Fibroblast of gingiva (primary cell): ENCODE results near the gene ART3.
"Not testable (repeated sequence)": the region's sequence is repeated elsewhere in the genome, so short reads cannot be mapped to it uniquely, and the experiment has no call there.

Source experiments
- DNase-seq: peaks from one replicate; pipeline ENCODE4 v3.0.0-alpha.2; 2011; ENCODE audit warnings: low read depth

ART3 gene, protein sequence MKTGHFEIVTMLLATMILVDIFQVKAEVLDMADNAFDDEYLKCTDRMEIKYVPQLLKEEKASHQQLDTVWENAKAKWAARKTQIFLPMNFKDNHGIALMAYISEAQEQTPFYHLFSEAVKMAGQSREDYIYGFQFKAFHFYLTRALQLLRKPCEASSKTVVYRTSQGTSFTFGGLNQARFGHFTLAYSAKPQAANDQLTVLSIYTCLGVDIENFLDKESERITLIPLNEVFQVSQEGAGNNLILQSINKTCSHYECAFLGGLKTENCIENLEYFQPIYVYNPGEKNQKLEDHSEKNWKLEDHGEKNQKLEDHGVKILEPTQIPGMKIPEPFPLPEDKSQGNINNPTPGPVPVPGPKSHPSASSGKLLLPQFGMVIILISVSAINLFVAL

DNA sequence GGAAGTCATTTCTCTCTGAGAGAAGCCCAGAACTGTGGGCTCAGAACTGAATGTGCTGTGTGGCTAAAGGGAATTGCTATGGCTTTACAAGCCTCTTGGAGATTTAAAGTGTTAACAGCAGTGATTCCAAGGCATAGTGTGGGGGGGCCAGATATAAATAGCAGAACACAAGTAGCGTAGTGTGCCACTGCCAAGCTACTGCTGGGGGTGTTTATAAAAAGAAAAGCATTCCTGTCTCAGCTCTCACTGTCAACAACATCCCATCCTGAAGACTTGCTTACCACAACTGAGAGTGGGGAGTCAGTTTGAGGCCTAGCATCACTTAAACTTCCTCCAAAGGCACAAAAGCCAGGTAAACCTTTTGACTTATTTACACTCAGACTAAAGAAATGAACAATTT lies at the start of gene ART3:
Gene ART3, plus strand, starts transcription at position 242 of the 400 bp plus-strand sequence. CDS start 1,181 bp downstream, outside the sequence.
- no peak for DNase-seq

GRCh38 chr4:76028350-76028765 lies 46.2 kb upstream of the ART3 start:
- DNase-seq, result no peak

GRCh38 chr4:76029300-76029699 lies 45.2 kb upstream of the ART3 start:
- no peak for DNase-seq

- no peak for DNase-seq
These were observed 39.4 kb upstream of the ART3 start for GRCh38 chr4:76035141-76035540.

GRCh38 chr4:76035799-76036380 lies 38.6 kb upstream of the ART3 start, which contains the start of gene CXCL11:
Gene CXCL11, minus strand, starts transcription at chr4:76036070. Its CDS starts 83 bp downstream, at chr4:76035987.
- DNase-seq, result no peak

DNA sequence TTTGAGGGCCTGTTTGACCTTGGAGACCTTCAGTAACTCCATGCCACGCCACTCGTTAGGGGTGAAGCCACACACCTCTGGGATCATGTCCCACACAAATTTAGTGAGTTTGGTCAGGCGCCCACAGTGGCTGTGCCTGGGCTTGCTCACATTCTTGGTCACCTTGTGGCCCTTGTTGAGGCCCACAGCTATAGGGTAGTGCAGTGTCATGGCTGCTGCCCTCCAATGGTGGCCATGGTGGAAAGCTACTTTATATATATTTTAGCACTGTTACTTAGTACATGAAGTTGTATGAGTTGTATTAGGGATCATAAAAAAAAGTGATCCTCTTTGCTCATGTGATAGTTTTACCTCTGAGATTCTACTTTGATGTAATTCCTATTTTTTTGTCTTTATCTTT lies 37.7 kb upstream of the ART3 start:
- no peak for DNase-seq

- not testable (repeated sequence) for DNase-seq
These were observed 32.1 kb upstream of the ART3 start for GRCh38 chr4:76042241-76042998.

DNA sequence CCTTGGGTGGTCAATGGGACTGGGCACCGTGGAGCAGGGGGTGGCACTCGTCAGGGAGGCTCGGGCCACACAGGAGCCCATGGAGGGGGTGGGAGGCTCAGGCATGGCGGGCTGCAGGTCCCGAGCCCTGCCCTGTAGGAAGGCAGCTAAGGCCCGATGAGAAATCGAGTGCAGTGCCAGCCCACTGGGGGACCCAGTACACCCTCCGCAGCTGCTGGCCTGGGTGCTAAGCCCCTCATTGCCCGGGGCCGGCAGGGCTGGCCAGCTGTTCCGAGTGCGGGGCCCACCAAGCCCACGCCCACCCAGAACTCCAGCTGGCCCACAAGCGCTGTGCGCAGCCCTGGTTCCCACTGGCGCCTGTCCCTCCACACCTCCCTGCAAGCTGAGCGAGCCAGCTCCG lies 31.2 kb upstream of the ART3 start:
- DNase-seq, result not testable (repeated sequence)

DNA sequence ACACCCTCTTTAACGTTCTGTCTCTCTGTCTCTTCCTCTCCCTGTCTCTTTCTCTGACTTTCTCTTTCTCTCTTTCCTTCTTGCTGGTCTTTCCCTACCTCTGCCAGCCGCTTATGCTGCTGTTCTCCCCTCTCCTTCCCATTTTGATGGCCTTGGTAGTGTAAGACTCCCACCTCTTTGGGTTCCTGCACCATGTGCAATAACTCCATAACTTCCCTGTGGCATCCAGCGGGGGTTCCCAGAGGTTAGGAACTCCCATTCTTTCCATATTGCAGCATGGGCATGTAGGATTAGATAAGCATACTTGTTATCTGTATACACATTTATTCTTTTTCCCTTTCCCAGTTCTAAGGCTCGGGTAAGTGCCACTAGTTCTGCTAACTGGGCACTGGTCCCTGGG lies 29.8 kb upstream of the ART3 start:
- not testable (repeated sequence) for DNase-seq

GRCh38 chr4:76049860-76050416 lies 24.6 kb upstream of the ART3 start:
- not testable (repeated sequence) for DNase-seq

GRCh38 chr4:76050560-76051050 lies 23.9 kb upstream of the ART3 start:
- DNase-seq, result not testable (repeated sequence)

DNA sequence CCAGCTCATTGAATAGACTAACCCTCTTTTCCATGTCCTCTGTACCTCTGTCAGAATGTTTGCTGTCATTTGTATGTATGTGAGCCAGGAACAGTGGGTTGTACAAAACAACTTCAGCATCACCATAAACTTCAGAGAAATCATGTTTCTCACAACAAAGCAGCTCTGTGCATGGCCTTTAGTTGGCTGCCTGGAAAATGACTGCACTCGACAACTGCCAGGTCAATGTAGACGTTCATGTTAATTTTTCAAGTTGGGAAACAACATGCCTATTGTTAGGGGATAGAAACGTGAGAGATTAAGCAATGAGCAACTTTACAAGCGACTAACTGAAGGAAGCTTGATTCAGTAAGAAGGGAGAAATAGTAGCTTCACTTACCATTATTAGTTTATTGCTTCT lies 20.8 kb upstream of the ART3 start:
- DNase-seq, result no peak

- no peak for DNase-seq
These were observed 19.5 kb upstream of the ART3 start for GRCh38 chr4:76055016-76055415.

DNA sequence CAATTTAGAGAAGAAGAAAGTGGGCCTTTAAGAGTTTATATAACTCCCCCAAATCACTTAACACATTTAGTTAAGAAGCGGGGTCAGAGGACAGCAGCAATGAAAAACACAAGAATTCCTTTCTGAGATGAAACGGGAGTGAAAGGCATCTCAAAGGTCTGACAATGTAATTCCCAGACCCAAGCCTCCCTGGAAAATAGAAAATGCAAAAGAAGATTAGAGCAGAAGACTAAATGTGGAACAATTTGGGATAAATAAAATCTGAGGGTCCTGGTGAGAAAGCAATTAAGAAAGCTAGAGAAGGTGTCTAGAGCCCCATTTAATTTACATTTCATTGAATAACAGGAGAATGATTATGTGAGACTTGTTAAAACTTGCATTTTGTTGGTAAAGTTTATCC lies 19.1 kb upstream of the ART3 start:
- no peak for DNase-seq

DNA sequence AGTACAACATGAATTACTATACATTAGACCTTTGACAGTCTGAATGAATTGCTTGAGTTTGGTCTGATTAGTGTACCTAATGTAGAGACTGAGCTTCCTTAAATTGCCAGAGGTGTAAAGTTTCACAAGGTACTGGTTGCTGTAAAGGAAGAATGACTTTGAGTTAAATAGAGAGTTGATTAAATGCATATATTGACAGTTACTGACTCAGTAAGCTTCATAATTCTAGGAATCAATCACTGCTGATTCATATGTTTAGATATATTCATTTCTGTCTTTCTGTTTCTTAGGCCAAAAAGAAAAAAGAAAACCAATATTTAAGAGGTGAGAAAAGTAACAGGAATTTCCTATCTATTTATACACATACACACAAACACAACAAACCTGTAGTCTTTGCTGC lies 16.2 kb upstream of the ART3 start:
- DNase-seq, result no peak

GRCh38 chr4:76058888-76059426 lies 15.6 kb upstream of the ART3 start:
- DNase-seq, result no peak

DNA sequence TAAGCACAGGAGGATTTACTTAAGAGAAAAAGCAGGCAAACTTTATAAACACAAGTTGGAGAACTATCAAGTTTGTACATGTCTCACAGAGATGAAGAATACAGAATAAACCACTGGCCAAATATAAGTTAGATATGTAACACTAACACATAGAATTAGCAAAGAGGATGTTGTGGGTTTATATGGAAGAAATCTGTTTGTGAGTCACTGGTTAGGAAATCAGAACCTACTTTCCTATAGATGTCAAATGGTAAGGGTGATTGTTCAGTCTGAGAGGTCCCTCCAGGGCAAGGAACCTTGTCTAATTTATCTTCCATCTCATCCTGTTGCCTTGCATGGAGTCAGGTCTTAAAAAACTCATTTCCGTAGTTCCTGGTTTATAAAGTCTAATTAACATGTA lies 14.8 kb upstream of the ART3 start:
- DNase-seq, result no peak

DNA sequence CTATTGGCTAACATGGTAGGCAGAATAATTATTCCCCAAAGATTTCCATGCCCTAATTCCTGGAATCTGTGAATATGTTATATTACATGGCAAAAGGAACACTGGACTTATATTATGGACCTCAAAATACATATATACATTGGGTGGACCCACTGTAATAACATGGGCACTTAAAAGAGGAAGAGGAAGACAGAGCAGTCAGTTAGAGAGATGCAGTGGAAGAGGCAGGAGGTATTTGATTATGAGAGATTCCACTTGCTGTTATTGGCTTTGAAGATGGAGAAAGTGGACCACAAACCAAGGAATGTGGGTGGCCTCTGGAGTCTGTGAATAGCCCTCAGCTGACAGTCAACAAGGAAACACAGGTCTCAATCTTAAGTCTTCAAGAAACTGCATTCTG lies 14.0 kb upstream of the ART3 start:
- DNase-seq, result no peak

DNA sequence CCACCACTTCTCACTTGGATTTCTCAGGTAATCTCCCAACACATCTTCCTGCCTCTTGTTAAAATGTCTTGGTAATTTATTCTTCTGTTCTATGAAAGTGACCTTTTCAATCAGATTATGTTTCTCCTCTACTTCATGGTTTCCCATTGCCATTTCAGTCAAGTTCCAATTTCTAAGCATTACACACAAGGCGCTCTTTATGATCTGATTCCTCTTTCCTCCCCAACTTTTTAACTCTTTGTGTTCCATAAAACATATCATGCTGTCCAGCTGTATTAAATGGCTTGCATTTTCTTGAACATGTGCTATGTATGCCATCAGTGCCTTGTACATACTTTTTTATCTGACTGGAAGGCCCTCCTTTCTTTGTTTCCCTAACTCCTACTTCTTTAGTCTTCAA lies 13.1 kb upstream of the ART3 start:
- DNase-seq, result no peak

DNA sequence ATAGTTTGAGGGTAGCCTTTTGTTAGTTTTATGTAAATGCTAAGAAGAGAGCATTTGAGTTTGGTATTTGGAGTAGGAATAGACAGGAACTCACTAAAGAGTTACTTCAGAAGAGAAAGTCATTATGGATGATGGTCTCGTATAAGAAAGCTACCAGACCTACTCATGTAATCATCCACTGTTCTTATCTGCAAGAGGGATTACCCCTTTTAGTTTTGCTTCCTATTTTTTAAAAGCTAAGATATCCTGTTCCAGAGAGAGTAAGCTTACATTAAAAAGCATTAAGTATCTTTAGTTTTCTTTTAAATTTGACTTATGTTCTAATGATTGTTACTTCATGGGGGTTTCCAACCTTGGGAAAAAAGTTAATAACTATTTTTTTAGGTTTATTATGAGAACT lies 12.5 kb upstream of the ART3 start:
- no peak for DNase-seq

- DNase-seq, result no peak
These were observed 8.0 kb upstream of the ART3 start for GRCh38 chr4:76066546-76066945.

GRCh38 chr4:76067652-76068286 lies 6.7 kb upstream of the ART3 start:
- DNase-seq, result peak; percentile 56
